C4-2B (cell line): ENCODE data around the gene TRPC3.
"Not testable (repeated sequence)": the region's sequence is repeated elsewhere in the genome, so short reads cannot be mapped to it uniquely, and the experiment has no call there.

ENCODE experiments used
- CTCF ChIP-seq: fragments of 450-650 bp; conservative IDR thresholded peaks from 2 replicates; pipeline ENCODE4 v1.5.1; 2017; ENCODE audit warnings: mild to moderate bottlenecking
- ZFX ChIP-seq: fragments of 450-650 bp; IDR thresholded peaks from 2 replicates; pipeline ENCODE4 v1.6.1; 2017

- TF ChIP-seq CTCF, ZFX: not testable (repeated sequence)
Observed at GRCh38 chr4:121926490-121926889, 25.4 kb downstream of the TRPC3 start.
